Measurements from ENCODE around the gene NEU4. TPM values are rescaled to one million over a fixed set of nuclear protein-coding genes. Genes with fewer than 3 reads are reported as not detected.

The NEU4 gene
- total RNA-seq, 1 experiment from 2014 or later: 0.70 TPM

DNA sequence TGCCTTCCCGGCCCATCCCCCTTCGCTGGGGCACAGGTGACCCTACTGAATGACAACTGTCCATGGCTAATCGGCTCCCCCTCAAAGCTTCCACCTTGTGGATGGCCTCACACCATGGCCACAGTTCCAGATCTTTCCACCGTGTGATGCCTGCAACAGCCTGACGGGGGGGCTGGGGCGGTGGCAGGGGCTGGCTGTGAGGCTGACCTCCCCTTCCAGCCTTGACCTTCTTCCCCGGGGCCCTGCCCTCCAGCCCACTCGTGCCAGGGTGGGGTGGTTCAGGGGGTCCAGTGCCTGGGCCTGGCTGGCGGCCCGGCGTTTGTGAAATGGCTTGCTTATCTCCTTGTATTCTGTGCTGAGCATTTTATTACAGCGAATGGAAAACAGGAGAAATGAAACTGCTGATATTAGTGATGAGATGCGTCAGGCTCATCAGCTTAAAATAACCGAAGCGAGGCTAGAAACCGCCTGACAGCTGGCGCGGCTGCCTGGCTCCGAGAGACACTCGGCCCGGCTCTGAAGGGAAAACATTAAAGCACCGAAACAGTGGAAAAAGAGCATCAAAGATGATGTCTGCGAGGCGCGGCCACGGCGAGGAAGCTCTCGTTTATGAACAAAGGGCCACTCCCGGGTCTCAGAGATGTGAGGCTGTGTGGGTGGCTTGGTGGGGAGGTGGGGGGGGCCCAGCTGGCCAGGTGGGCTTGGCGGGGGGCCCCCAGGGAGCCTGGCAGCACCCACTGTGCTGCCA lies 50.6 kb downstream of the NEU4 start:
- no peak overlapping the region for H4K5ac ChIP-seq (ENCODE audit: insufficient read length, low read depth, low read length)
- no peak overlapping the region for H3K9ac ChIP-seq (ENCODE audit: extremely low read depth, insufficient read length, low read length)
- H3K14ac ChIP-seq (ENCODE audit: insufficient read depth, low read length): no peak overlapping the region
- H3K4ac ChIP-seq (ENCODE audit: low read depth, low read length): no peak overlapping the region
- H2AFZ ChIP-seq (ENCODE audit: low read length): no peak overlapping the region
- H2BK120ac ChIP-seq (ENCODE audit: low read depth, low read length, poor library complexity, severe bottlenecking): no peak overlapping the region
- H3K56ac ChIP-seq (ENCODE audit: insufficient read length, low read depth, low read length): no peak overlapping the region
- H3T11ph ChIP-seq (ENCODE audit: low read length): no peak overlapping the region
- H2AK5ac ChIP-seq (ENCODE audit: insufficient read length, low read length): no peak overlapping the region
- TF ChIP-seq, protein P1, sequence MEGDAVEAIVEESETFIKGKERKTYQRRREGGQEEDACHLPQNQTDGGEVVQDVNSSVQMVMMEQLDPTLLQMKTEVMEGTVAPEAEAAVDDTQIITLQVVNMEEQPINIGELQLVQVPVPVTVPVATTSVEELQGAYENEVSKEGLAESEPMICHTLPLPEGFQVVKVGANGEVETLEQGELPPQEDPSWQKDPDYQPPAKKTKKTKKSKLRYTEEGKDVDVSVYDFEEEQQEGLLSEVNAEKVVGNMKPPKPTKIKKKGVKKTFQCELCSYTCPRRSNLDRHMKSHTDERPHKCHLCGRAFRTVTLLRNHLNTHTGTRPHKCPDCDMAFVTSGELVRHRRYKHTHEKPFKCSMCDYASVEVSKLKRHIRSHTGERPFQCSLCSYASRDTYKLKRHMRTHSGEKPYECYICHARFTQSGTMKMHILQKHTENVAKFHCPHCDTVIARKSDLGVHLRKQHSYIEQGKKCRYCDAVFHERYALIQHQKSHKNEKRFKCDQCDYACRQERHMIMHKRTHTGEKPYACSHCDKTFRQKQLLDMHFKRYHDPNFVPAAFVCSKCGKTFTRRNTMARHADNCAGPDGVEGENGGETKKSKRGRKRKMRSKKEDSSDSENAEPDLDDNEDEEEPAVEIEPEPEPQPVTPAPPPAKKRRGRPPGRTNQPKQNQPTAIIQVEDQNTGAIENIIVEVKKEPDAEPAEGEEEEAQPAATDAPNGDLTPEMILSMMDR (conservative IDR thresholded peaks at IDR 0.05): peak; percentile 34
- Mint-ChIP-seq H3K36me3 (ENCODE audit: insufficient read depth in 1 of 3, low read depth in 3 of 3) (peaks cover 0 to 6% (median 0%) of the 10 kb centered on the region in 3 experiments; a peak in 2 of 7 replicates), H3K9me3 (peaks cover 6 to 11% of the 10 kb centered on the region in 2 experiments; a peak in 4 of 5 replicates), H3K27me3 (ENCODE audit: low read depth) (peaks cover 7% of the 10 kb centered on the region), H3K27ac (peak overlapping the region in 1 of 3 experiments; percentile 6; a peak in 1 of 7 replicates), H3K4me3 (no peak overlapping the region), H3K4me1 (peaks cover 6 to 13% of the 10 kb centered on the region in 2 experiments)
- H2BK5ac ChIP-seq (ENCODE audit: insufficient read length, low read length): no peak overlapping the region
- no peaks in the 10 kb centered on the region; the same call in 1 of the 2 replicates for H3K27me3 ChIP-seq (ENCODE audit: insufficient read depth, low read length)
- H3K79me1 ChIP-seq (ENCODE audit: insufficient read depth, low read depth, low read length, poor library complexity, severe bottlenecking): no peaks in the 10 kb centered on the region
- no peaks in the 10 kb centered on the region for H3K79me2 ChIP-seq (ENCODE audit: insufficient read depth, low read length)
- DNase-seq: no peak
- H3K23ac ChIP-seq (ENCODE audit: insufficient read length, low read depth, low read length): no peak overlapping the region
- H2BK20ac ChIP-seq (ENCODE audit: low read depth, low read length, poor library complexity, severe bottlenecking): no peak overlapping the region
- H3K27ac ChIP-seq (ENCODE audit: insufficient read length, low read depth, low read length): no peak overlapping the region
- no peak overlapping the region for H3K4me2 ChIP-seq (ENCODE audit: insufficient read depth, insufficient read length, low read length)
- H4K91ac ChIP-seq (ENCODE audit: insufficient read length, low read depth, low read length): no peak overlapping the region
- no peak overlapping the region for H2BK15ac ChIP-seq (ENCODE audit: low read depth, low read length)
- H4K8ac ChIP-seq (replicated peaks; ENCODE audit: insufficient read length, low read depth, low read length): no peak overlapping the region
- no CpG with 5 or more reads among the region's 30 CpGs for WGBS (ENCODE audit: extremely low coverage, insufficient read length, low lambda C conversion rate)
- no peaks in the 10 kb centered on the region; the same call in 1 of the 2 replicates for H3K4me1 ChIP-seq (ENCODE audit: insufficient read depth, low read length)
- no peak overlapping the region for H2BK12ac ChIP-seq (ENCODE audit: insufficient read length, low read depth, low read length)
- H4K20me1 ChIP-seq (ENCODE audit: control insufficient read depth, insufficient read depth, insufficient read length): peaks cover 4% of the 10 kb centered on the region
- H3K23me2 ChIP-seq (ENCODE audit: insufficient read length, low read depth, low read length, poor library complexity, severe bottlenecking): no peaks in the 10 kb centered on the region
- no peak overlapping the region for H3K18ac ChIP-seq (ENCODE audit: insufficient read length, low read depth, low read length)
- no peaks in the 10 kb centered on the region for H3K9me3 ChIP-seq (ENCODE audit: control insufficient read depth, low read depth, low read length)
